GM12801 (cell line): ENCODE results near the gene SSPN.

Experiments
- TF ChIP-seq, protein P1 (sequence below): IDR thresholded peaks from one replicate; pipeline ENCODE4 v1.5.1; 2011; ENCODE audit warnings: control low read depth; ENCODE audit not compliant: insufficient read length; ENCODE audit errors: extremely low read depth

The SSPN gene

DNA sequence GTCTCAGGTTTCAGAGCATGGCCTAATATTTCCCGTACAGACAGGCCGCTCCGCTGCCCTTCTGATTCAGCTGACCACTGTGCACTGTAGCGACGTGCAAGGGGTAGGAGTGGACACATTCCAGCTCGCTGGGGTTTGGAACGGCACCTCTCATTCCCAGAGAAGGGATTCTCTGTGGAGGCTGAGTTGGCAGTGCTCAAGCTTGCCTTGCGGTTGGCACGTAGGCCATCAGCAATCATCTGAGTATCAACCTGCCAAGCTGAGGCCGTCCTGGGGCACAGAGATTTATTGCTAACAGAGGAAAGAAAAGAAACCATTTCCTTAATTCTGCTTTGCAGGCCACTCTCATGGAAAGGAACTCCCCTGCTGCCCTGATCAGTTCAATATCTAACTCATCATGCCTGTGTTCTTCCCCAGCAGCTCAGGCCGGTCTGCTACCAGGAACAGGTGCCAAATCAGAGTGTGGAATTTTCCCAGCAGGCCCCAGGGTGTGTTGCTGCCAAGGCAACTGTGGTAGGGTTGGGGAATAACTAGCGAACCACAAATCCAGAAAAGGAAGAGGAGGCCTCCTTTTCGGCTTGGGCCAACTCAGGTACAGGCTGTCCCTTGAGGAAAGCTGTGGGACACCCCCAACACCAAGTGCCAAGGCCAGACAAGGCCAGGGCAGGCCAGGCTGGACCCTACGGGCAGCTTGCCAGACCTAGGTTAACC, 92.5 kb downstream of the SSPN start:
- TF ChIP-seq, protein P1, sequence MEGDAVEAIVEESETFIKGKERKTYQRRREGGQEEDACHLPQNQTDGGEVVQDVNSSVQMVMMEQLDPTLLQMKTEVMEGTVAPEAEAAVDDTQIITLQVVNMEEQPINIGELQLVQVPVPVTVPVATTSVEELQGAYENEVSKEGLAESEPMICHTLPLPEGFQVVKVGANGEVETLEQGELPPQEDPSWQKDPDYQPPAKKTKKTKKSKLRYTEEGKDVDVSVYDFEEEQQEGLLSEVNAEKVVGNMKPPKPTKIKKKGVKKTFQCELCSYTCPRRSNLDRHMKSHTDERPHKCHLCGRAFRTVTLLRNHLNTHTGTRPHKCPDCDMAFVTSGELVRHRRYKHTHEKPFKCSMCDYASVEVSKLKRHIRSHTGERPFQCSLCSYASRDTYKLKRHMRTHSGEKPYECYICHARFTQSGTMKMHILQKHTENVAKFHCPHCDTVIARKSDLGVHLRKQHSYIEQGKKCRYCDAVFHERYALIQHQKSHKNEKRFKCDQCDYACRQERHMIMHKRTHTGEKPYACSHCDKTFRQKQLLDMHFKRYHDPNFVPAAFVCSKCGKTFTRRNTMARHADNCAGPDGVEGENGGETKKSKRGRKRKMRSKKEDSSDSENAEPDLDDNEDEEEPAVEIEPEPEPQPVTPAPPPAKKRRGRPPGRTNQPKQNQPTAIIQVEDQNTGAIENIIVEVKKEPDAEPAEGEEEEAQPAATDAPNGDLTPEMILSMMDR, result no peak

DNA sequence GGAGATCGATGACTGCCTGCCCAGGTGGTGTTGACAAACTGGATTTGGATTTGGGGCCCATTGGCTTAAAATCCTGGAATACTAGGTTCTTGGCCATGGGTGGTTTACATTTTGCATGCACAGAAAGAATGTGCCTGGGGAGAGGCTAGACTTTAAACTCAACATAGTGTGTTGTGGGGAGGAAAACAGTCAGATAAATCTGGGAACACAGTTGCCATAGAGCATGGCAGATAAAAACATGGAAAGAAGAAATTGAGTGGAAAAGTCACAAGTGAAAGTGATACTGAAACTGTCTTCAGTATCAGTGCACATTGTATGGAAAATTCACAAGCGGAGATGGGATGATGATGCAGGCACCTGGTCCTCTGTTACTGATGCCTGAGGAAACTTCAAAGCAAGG, 95.2 kb downstream of the SSPN start:
- TF ChIP-seq, protein P1, result no peak

DNA sequence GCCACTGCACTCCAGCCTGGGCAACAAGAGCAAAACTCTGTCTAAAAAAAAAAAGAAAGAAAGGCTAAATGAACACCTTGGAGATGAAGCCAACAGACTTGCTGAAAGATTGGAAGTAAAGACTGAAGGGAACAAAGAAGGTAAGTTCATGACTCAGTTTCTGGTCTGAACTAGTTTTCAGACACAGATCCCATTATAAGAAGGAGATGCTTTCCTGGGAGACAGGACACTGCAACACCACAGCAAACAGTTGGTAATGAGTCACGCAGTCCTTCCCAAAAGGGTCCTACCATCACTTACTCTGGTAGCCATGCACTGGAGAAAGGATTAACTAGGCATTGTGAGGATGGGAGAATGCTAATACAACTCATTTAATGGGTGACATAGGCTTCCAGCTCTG, 97.2 kb downstream of the SSPN start:
- TF ChIP-seq, protein P1, result no peak

DNA sequence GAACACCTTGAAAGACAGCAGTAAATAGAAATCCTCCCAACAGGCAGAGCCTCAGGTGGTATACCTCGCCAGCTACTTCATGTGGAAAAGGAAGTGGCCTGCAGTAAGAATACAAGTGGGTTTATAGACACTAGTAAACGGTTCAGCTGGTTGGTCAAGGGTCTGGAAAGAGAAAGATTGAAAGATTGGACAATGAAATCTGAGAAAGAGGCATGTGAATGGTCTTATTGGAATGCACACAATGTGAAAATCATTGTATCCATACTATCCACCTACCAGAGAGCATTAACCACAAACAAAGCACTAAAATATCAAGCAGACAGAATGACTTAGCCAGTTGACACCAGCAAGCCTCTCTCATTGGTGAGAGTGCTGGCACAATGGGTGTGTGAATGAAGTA, 98.2 kb downstream of the SSPN start:
- TF ChIP-seq, protein P1, result no peak

DNA sequence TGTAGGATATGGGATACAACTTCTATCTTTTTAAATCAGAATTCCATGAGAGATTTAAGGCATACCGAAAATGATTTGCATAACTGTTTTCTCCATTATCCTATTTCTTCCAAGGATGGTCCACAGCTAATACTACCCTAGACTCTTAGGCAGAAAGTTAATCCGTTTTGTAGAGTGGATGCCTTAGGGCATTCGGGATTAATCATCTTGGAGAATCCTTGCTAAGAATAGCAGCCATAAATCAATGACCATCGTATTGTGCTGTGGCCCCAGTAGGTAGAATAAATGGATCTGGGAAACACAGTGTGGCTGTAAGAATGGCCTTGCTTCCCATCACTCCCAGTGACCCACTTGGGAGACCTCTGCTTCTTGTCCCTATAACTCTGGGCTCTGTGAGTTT, 99.6 kb downstream of the SSPN start:
- TF ChIP-seq, protein P1, result no peak

DNA sequence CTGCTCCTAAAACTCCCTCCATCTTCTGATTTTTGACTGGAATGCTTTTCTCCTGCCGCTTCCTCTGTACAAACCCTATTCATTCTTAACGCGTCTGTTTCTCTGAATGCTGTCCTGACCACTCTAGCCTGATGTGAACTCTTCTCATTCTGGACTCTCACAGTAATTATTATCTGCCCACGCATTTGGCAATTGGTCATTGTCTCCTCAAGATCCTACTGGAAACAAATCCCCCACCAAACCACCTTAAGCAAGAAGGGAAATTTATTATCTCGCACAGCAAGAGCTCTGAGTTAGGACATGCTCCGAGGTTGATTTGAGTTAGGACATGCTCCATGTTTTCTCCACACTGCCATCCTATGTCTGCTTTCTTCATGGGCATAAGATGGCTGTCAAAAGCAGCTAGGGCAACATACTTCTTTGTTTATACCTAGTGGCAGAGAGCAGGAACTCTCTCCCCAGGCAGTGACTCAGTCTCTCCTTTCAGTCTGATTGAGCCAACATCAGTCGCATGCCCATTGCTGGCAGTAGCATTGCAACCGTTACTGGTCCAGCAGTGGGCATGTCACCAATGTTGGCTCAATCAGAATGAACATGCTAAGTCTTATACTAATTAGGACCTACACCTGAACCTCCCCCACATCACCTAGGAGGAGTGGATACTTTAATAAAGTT, 102.2 kb downstream of the SSPN start:
- TF ChIP-seq, protein P1, result no peak

DNA sequence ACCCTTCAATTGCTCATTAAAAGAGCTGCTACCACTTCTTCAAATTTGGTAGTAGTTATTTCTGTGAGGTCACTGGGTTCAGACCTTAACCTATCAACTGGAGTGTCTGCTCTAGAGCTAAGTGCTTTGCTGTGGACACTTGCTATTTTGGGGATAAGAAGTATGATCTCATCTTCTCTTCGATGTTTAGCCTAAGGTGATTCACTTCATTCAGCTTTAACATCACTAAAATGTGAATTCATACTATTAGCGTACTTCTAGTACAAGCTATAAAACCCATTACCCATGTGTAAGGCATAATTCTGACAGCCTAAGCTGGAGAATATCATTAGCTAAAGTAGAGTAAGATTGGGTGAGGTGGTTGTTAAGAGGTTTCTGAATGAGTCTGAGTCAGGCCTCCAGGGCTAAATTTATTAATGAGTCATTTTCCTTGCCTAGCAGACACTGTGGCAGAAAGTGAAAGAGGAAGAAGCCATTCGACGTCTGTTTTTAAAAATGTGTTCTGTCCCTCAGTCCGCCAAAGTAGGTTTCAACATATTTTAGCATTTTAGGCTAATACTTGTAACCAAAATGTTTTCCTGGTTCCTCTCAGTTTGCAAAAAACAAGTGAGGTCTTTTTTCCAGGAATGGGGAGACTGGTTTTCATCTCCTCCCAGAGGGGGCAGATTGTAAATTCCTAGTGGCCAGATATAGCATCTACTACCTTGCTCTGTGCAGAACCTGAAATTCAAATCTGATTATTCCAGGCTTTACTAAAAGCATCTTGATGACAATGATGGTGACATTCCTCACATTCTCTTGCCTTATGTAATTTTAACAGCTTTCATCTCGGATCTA, 103.6 kb downstream of the SSPN start:
- TF ChIP-seq, protein P1, result no peak
